Panc1 (cell line): ENCODE results near the gene PLXND1. TPM values are rescaled to one million over a fixed set of nuclear protein-coding genes. Genes with fewer than 3 reads are reported as not detected.

Source experiments
- ATAC-seq: fragments of 200-7000 bp; cut with Tn5 transposase; 2 replicates; pipeline ENCODE4 v1.9.1; 2020; ENCODE audit warnings: mild to moderate bottlenecking, moderate library complexity
- BruUV-seq: library from RNA; stranded (reverse); fragments of 400-500 nt; replicated peaks from 2 replicates; lab custom pipeline; 2021; lab: Mats Ljungman, UMichigan
- CTCF ChIA-PET: fragments of 300-600 bp; sonication (Branson Sonifier 250); formaldehyde crosslinking; loops from one replicate; lab custom pipeline; 2022; ENCODE audit warnings: antibody characterized with exemption; lab: Charles Lee
- POLR2A ChIA-PET: fragments of 300-600 bp; sonication (Branson Sonifier 250); formaldehyde crosslinking; loops from one replicate; lab custom pipeline; 2022; ENCODE audit warnings: antibody characterized with exemption; lab: Charles Lee
- DNase-seq: peaks from one replicate; pipeline ENCODE4 v3.0.0-alpha.2; 2010; ENCODE audit warnings: low read depth, low spot score
- H3K27ac ChIP-seq: 2 replicates; pipeline ENCODE4 v1.5.1; 2011; ENCODE audit warnings: mild to moderate bottlenecking, low read length, inconsistent platforms
- H3K27me3 ChIP-seq: fragments of 200-500 bp; sonication (Bioruptor generic); 2 replicates; pipeline ENCODE4 v1.6.0; 2014; ENCODE audit warnings: low read length, inconsistent platforms; ENCODE audit not compliant: control insufficient read depth, insufficient read depth
- H3K36me3 ChIP-seq: fragments of 200-500 bp; sonication (Bioruptor generic); 2 replicates; pipeline ENCODE4 v1.5.1; 2014; ENCODE audit warnings: inconsistent platforms, mild to moderate bottlenecking, low read length, moderate library complexity; ENCODE audit not compliant: control insufficient read depth, insufficient read depth
- H3K4me1 ChIP-seq: 2 replicates; pipeline ENCODE4 v1.5.1; 2011; ENCODE audit warnings: inconsistent platforms, mild to moderate bottlenecking, low read length, moderate library complexity; ENCODE audit not compliant: control insufficient read depth, insufficient read depth
- H3K4me3 ChIP-seq, 2 experiments: 2 replicates each; pipeline ENCODE4 v1.5.1; 2011 to 2012; ENCODE audit warnings: low read depth in 2 of 2, low read length in 2 of 2, mild to moderate bottlenecking in 2 of 2, inconsistent platforms in 1 of 2, moderate library complexity in 1 of 2
- H3K9me3 ChIP-seq: fragments of 200-500 bp; sonication (Bioruptor generic); 2 replicates; pipeline ENCODE4 v1.5.1; 2014; ENCODE audit warnings: low read depth, mild to moderate bottlenecking, inconsistent platforms, low read length, moderate library complexity; ENCODE audit not compliant: control insufficient read depth, insufficient read depth
- CTCF ChIP-seq: fragments of 450-650 bp; IDR thresholded peaks from 2 replicates; pipeline ENCODE4 v1.5.1; 2017; ENCODE audit warnings: mild to moderate bottlenecking
- POLR2AphosphoS5 ChIP-seq: IDR thresholded peaks from 2 replicates; pipeline ENCODE4 v1.6.1; 2012; ENCODE audit warnings: mild to moderate bottlenecking, low read depth, low read length, moderate library complexity
- REST ChIP-seq, 2 experiments: IDR thresholded peaks; 2 replicates each; pipeline ENCODE4 v1.6.1; 2011 to 2012; ENCODE audit warnings: low read depth in 2 of 2, control low read depth in 1 of 2, low read length in 1 of 2, mild to moderate bottlenecking in 1 of 2, moderate library complexity in 1 of 2; ENCODE audit not compliant: insufficient read depth in 1 of 2
- SIN3A ChIP-seq: IDR thresholded peaks from 2 replicates; pipeline ENCODE4 v1.6.1; 2012; ENCODE audit warnings: low read depth, mild to moderate bottlenecking, low read length, moderate library complexity, borderline replicate concordance; ENCODE audit not compliant: insufficient read depth
- TCF7L2 ChIP-seq: IDR thresholded peaks from 2 replicates; pipeline ENCODE4 v1.6.1; 2011; ENCODE audit warnings: mild to moderate bottlenecking, low read depth, low read length, inconsistent platforms
- in situ Hi-C: cut with HindIII; loops from 2 replicates; pipeline ENCODE4 v1.10.0; 2016; ENCODE audit warnings: low sequenced_read_pairs, low pct_unique_long_range_greater_than_20kb
- intact Hi-C: fragments of 100-400 bp; cut with micrococcal nuclease; formaldehyde crosslinking; loops from one replicate; pipeline ENCODE4 v1.10.0; 2022; ENCODE audit not compliant: unreplicated experiment
- total RNA-seq: library from RNA; stranded (reverse); gene quantifications from one replicate; pipeline ENCODE4 v1.2.1, GENCODE V29; 2021; ENCODE audit not compliant: unreplicated experiment

The PLXND1 gene
- total RNA-seq, 1 experiment from 2014 or later = 248 TPM

GRCh38 chr3:129575997-129576384 lies 30.5 kb downstream of the PLXND1 start:
- no peak for DNase-seq
- TSS peak; percentile 56 for BruUV-seq
- CTCF ChIA-PET = no interaction called here

GRCh38 chr3:129575233-129575996 lies 31.1 kb downstream of the PLXND1 start:
- no peak for DNase-seq
- Histone ChIP-seq H3K4me3 (no peak overlapping the region), H3K36me3 (peaks cover 3% of the 10 kb centered on the region; the same call in 1 of the 2 replicates), H3K27ac (no peak overlapping the region), H3K4me1 (peaks cover 21% of the 10 kb centered on the region), H3K9me3 (no peaks in the 10 kb centered on the region), H3K27me3 (no peaks in the 10 kb centered on the region)
- in situ Hi-C loops (no loop called here), intact Hi-C loops (no loop called here)
- BruUV-seq = no TSS peak
- no peak for ATAC-seq
- CTCF ChIA-PET = no interaction called here
- POLR2A ChIA-PET = no interaction called here
- TF ChIP-seq POLR2AphosphoS5 = no peak
- TF ChIP-seq CTCF = no peak
- TF ChIP-seq SIN3A = no peak
- TF ChIP-seq TCF7L2 = no peak
- TF ChIP-seq REST (IDR thresholded peaks at IDR 0.05; ENCODE audit: insufficient read depth in 1 of 2, low read depth in 2 of 2, low read length in 1 of 2) = no peak

More at GRCh38 chr3:129575997-129576384, 30.5 kb downstream of the PLXND1 start:
- ATAC-seq = 0 out of 2 replicates have a peak, but pooled peaks have one; percentile 12
- TF ChIP-seq CTCF (no peak), TCF7L2 (no peak), POLR2AphosphoS5 (no peak), SIN3A (no peak), REST (IDR thresholded peaks at IDR 0.05; ENCODE audit: insufficient read depth in 1 of 2, low read depth in 2 of 2, low read length in 1 of 2) (no peak)
- in situ Hi-C loops = no loop called here
- Histone ChIP-seq H3K9me3 (no peaks in the 10 kb centered on the region), H3K4me1 (peaks cover 21% of the 10 kb centered on the region), H3K27me3 (no peaks in the 10 kb centered on the region), H3K36me3 (peaks cover 3% of the 10 kb centered on the region; the same call in 1 of the 2 replicates), H3K4me3 (no peak overlapping the region), H3K27ac (no peak overlapping the region)
- intact Hi-C loops = no loop called here
- POLR2A ChIA-PET = no interaction called here
